ENCODE measurements around the gene DEXI. TPM values are rescaled to one million over a fixed set of nuclear protein-coding genes. Genes with fewer than 3 reads are reported as not detected.

Gene DEXI
- total RNA-seq, 4 donors from 2014 or later: 83.9 to 184 (median 127) TPM

DNA sequence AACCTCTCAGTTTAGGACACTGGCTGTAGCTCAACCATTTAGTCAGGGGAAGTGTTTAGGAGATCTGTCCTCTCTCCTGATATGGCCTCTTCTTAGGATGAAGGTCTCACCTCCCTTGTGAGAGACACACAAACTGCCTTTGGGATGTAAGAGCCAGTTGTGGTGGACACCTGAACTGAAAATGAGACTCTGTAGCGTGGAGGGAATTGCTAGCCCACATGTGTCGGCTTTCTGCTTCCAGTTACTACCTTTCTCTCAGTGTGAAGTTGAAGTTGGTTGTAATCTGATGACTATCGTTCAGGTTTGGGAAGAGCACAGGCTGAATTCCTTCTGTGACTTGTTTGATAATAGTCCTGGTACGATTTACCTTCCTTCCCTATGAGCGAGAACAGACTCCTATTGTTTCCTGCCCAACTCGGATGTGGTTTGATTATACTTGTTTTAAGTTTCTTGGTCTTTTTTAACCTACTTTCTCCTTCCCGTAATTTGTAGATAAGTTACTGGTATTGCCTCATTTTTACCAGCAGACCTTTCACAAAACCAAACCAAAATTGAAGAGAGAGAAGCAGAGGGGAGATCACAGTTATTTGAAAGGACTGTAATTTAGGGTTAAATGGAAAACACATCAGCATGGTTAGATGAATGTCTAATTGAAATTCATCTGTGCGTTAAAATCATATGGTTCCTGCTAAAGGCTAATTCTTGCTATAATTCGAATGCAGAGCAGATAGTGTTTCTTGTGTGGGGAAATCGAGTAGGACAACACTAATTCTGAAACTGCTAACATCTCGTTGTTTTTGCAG is 45.3 kb upstream of the DEXI start:
- no peaks in the 10 kb centered on the region for H3K27me3 ChIP-seq
- TF ChIP-seq, protein P1, sequence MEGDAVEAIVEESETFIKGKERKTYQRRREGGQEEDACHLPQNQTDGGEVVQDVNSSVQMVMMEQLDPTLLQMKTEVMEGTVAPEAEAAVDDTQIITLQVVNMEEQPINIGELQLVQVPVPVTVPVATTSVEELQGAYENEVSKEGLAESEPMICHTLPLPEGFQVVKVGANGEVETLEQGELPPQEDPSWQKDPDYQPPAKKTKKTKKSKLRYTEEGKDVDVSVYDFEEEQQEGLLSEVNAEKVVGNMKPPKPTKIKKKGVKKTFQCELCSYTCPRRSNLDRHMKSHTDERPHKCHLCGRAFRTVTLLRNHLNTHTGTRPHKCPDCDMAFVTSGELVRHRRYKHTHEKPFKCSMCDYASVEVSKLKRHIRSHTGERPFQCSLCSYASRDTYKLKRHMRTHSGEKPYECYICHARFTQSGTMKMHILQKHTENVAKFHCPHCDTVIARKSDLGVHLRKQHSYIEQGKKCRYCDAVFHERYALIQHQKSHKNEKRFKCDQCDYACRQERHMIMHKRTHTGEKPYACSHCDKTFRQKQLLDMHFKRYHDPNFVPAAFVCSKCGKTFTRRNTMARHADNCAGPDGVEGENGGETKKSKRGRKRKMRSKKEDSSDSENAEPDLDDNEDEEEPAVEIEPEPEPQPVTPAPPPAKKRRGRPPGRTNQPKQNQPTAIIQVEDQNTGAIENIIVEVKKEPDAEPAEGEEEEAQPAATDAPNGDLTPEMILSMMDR (IDR thresholded peaks at IDR 0.05 in 4 of 5, conservative IDR thresholded peaks at IDR 0.05 in 1 of 5): no peak
- no peak for TF ChIP-seq POLR2A (IDR thresholded peaks at IDR 0.05)
- H3K9me3 ChIP-seq: no peaks in the 10 kb centered on the region
- in situ Hi-C loops (cut with MboI; ENCODE audit: low sequenced_read_pairs in 4 of 4): no loop called here
- no peaks in the 10 kb centered on the region for H3K4me1 ChIP-seq
- H3K4me3 ChIP-seq: no peak overlapping the region
- H3K36me3 ChIP-seq: no peaks in the 10 kb centered on the region
- ATAC-seq (no peak), DNase-seq (no peak)
- intact Hi-C loops (cut with DNase I; ENCODE audit: low total_unique reads): no loop called here
- H3K27ac ChIP-seq: no peak overlapping the region

DNA sequence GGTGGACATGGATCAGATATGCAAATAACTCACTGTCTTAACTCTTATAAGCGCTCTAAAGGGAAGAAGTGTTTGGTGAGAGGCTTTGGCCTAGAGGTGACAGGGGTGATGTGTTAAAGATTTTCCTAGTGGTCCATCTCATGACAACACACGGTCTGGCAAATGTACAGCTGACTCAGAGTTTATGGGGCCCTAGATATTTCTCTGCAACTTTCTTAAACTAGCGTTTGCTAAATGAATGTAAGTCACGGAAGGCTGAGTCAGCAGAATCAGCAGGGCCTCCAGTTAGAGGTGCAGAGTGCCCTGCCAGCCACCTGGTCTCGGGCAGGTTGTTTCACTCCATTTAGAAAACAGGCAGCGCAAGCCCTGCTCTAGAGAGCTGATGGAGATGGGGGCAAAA is 42.2 kb upstream of the DEXI start:
- intact Hi-C loops (cut with DNase I; ENCODE audit: low total_unique reads) (no loop called here), in situ Hi-C loops (cut with MboI; ENCODE audit: low sequenced_read_pairs in 4 of 4) (no loop called here)
- Histone ChIP-seq H3K27me3 (no peaks in the 10 kb centered on the region), H3K4me3 (no peak overlapping the region), H3K36me3 (no peaks in the 10 kb centered on the region), H3K9me3 (no peaks in the 10 kb centered on the region), H3K4me1 (peaks cover 6 to 7% of the 10 kb centered on the region in 2 donors), H3K27ac (peak overlapping the region in 1 of 4 donors; percentile 26)
- TF ChIP-seq POLR2A (IDR thresholded peaks at IDR 0.05): no peak
- TF ChIP-seq, protein P1 (IDR thresholded peaks at IDR 0.05 in 4 of 5, conservative IDR thresholded peaks at IDR 0.05 in 1 of 5): no peak
- DNase-seq (no peak), ATAC-seq (no peak)

DNA sequence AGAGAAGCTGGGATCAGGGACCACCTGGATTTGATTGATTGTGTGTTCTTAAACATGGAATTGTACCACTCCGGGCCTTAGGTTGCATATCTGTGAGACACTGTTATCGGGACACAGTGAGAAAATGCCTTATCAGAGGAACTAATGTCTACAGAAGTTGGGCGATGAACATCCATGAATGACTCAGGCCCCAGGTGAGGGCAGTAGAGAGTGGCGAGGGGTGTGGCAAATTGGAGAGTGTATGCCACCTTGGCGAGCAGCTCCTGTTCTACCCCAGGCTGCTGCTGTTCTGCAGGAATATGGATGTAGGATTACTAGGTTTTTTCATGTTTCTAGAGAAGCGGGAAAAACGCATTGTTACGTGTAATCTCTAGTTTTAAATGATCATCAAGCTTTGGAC is 40.9 kb upstream of the DEXI start:
- intact Hi-C loops (cut with DNase I; ENCODE audit: low total_unique reads) (no loop called here), in situ Hi-C loops (cut with MboI; ENCODE audit: low sequenced_read_pairs in 4 of 4) (no loop called here)
- Histone ChIP-seq H3K9me3 (no peaks in the 10 kb centered on the region), H3K36me3 (peaks cover 0 to 10% of the 10 kb centered on the region in 2 donors), H3K4me3 (no peak overlapping the region), H3K27me3 (no peaks in the 10 kb centered on the region), H3K4me1 (peaks cover 7 to 8% of the 10 kb centered on the region in 2 donors), H3K27ac (no peak overlapping the region)
- TF ChIP-seq, protein P1 (IDR thresholded peaks at IDR 0.05 in 4 of 5, conservative IDR thresholded peaks at IDR 0.05 in 1 of 5): peak in 1 of 5 experiments; percentile 11
- TF ChIP-seq POLR2A (IDR thresholded peaks at IDR 0.05): no peak
- DNase-seq (no peak), ATAC-seq (no peak)

DNA sequence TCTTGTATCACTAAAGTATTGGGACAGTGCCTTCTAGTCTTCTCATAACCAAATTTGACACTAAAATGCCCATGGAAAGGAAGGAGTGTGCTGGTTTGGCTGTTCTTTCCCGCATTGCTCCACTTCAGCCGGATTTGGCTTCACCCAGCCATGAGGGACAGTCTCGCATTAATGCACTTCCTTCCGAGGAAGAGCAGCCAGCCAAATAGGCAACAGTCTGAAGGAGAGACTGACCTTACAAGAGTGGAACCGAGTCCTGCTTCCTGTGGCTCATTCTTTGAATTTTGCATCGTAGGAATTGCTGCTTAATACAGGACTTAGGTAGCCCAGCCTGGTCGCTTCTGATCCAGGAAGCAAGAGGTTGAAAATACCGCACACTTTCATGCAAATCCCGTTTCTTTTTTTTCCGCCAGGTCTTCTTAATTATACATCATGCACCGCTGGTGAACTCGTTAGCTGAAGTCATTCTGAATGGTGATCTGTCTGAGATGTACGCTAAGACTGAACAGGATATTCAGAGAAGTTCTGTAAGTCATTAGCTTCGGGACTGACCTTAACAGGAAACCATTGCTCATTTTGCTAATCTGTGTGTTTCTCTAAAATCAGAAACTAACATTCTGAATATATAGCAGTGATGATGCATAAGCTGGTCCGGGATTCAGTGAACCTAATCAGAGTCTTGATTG is 40.3 kb upstream of the DEXI start:
- H3K4me3 ChIP-seq: no peak overlapping the region
- peak overlapping the region in 3 of 4 donors; percentile 24 to 47 (median 27) for H3K27ac ChIP-seq
- no peaks in the 10 kb centered on the region for H3K9me3 ChIP-seq
- intact Hi-C loops (cut with DNase I; ENCODE audit: low total_unique reads) (no loop called here), in situ Hi-C loops (cut with MboI; ENCODE audit: low sequenced_read_pairs in 4 of 4) (no loop called here)
- H3K36me3 ChIP-seq: peaks cover 0 to 15% of the 10 kb centered on the region in 2 donors
- peaks cover 7 to 8% of the 10 kb centered on the region in 2 donors for H3K4me1 ChIP-seq
- TF ChIP-seq, protein P1 (IDR thresholded peaks at IDR 0.05 in 4 of 5, conservative IDR thresholded peaks at IDR 0.05 in 1 of 5): no peak
- TF ChIP-seq POLR2A (IDR thresholded peaks at IDR 0.05): no peak
- no peaks in the 10 kb centered on the region for H3K27me3 ChIP-seq
- peak; percentile 38 to 45 for ATAC-seq
- peak in 1 of 2 donors; percentile 52 for DNase-seq
